Measurements from ENCODE around the gene DNAAF5.

DNAAF5 gene

DNA sequence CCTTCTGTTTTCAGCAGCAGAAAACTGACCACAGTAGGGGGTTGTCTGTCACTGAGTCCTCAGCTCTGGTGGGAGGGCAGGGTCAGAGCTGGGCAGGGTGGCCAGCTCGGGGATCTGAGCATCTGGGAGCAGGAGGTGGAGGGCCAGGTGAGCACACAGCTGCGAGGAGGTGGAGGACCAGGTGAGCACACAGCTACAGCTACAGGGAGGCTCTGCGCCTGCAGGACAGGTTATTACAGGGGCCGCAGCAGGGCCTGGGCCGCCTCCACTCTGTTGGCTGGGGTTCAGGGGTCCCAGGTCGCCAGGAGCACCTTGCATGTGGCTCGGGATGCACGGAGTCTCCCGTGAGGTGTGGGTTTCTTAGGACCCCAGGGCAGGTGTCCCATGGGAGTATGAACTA, 53.0 kb downstream of the DNAAF5 start:
- no peak for DNase-seq (ENCODE audit: low read depth)
- no peak for TF ChIP-seq CTCF (conservative IDR thresholded peaks at IDR 0.05; ENCODE audit: low read depth, low read length)
- no peak overlapping the region for H3K4me3 ChIP-seq (ENCODE audit: low read length)

GRCh38 chr7:780081-780480, 53.6 kb downstream of the DNAAF5 start:
- DNase-seq (ENCODE audit: low read depth) = no peak
- TF ChIP-seq CTCF (conservative IDR thresholded peaks at IDR 0.05; ENCODE audit: low read depth, low read length) = no peak
- no peak overlapping the region for H3K4me3 ChIP-seq (ENCODE audit: low read length)

DNA sequence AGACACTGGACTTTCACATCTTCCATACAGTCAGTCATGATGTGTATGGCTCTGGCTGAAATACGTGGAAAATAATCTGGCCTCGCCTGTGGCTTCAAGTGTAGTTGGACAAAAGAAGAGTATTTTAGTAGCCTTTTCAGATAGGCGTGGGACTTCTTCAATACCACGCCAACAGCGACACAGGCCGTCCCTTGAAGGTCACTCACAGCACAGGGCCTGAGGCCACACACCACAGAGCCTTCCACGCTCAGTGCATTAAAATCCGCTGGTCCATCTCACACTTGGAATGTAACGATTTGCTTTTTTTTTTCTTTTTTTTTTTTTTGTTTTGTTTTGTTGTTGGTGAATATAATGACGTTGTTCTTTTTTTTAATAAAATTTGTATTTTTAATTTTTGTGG, 54.0 kb downstream of the DNAAF5 start:
- no peak for DNase-seq (ENCODE audit: low read depth)
- no peak overlapping the region for H3K4me3 ChIP-seq (ENCODE audit: low read length)
- no peak for TF ChIP-seq CTCF (conservative IDR thresholded peaks at IDR 0.05; ENCODE audit: low read depth, low read length)

- no peak for TF ChIP-seq CTCF (conservative IDR thresholded peaks at IDR 0.05; ENCODE audit: low read depth, low read length)
- no peak overlapping the region for H3K4me3 ChIP-seq (ENCODE audit: low read length)
- no peak for DNase-seq (ENCODE audit: low read depth)
Observed at GRCh38 chr7:781186-781849, 54.8 kb downstream of the DNAAF5 start.

GRCh38 chr7:781936-782529, 55.5 kb downstream of the DNAAF5 start:
- no peak for DNase-seq (ENCODE audit: low read depth)
- TF ChIP-seq CTCF (conservative IDR thresholded peaks at IDR 0.05; ENCODE audit: low read depth, low read length) = no peak
- H3K4me3 ChIP-seq (ENCODE audit: low read length) = no peak overlapping the region

DNA sequence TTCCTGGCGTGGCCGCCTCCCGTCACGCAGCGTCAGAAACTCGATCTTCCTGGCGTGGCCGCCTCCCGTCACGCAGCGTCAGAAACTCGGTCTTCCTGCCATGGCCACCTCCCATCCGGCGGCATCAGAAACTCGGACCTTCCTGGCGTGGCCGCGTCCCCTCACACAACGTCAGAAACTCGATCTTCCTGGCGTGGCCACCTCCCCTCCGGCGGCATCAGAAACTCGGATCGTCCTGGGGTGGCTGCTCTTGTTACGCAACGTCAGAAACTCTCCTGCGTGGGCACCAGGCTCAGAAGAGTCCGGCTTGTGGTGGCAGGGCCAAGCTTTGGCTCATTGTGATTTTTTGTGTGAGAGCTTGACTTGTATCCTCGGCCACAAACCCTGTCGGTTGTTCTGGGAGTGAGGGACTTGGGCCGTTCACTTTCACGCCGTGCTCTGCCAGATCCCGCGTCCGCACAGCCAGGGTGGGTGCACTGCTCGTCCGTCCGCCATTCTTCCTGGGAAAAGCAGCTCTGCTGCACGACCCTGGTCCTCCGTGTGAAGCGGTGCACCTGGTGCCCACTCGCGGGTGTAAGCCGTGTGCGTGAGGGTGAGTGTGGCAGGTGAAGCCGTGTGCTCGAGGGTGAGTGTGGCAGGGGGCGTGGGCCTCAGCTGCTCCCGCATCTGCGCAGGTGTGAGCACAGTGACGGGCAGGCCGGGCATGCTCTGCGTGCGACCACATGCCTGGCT, 56.4 kb downstream of the DNAAF5 start:
- H3K4me3 ChIP-seq (ENCODE audit: low read length) = no peak overlapping the region
- DNase-seq (ENCODE audit: low read depth) = no peak
- TF ChIP-seq CTCF (conservative IDR thresholded peaks at IDR 0.05; ENCODE audit: low read depth, low read length) = no peak

Data from retinal pigment epithelial cell (primary cell).